Measurements from ENCODE around the gene IL22RA2. TPM values are rescaled to one million over a fixed set of nuclear protein-coding genes. Genes with fewer than 3 reads are reported as not detected.

The IL22RA2 gene
- total and polyA plus RNA-seq, 9 of the 15 experiments (the other 6 are each of a cell fraction or from before 2014, with no cell fraction given) = 0.03 TPM; not detected in 8

- POLR2A ChIA-PET = interaction anchor here (0.7 kb wide), 1 partner anchor 458 kb away, joined by 3 read pairs; no protein-coding TSS in a partner anchor
- DNase-seq (ENCODE audit: extremely low read depth in 1 of 4, low spot score in 3 of 4) (no peak), FAIRE-seq (no peak), ATAC-seq (no peak)
- Histone ChIP-seq H3K9ac (ENCODE audit: insufficient read depth in 1 of 2, low read depth in 2 of 2, low read length in 2 of 2) (no peak overlapping the region), H3K27me3 (ENCODE audit: control insufficient read depth in 2 of 2, insufficient read depth in 2 of 2, low read length in 2 of 2) (no peaks in the 10 kb centered on the region), H3K79me2 (ENCODE audit: control insufficient read depth, insufficient read depth, low read length) (no peaks in the 10 kb centered on the region), H3K27ac (ENCODE audit: extremely low read depth, low read depth, low read length) (no peak overlapping the region), H3K9me3 (replicated peaks; ENCODE audit: control insufficient read depth, insufficient read depth, low read depth, low read length) (no peaks in the 10 kb centered on the region; the same call in 1 of the 2 replicates), H3K4me3 (no peak overlapping the region), H4K20me1 (replicated peaks; ENCODE audit: control insufficient read depth, insufficient read depth, low read length) (no peaks in the 10 kb centered on the region), H3K9me1 (ENCODE audit: control insufficient read depth, insufficient read depth, low read length) (no peaks in the 10 kb centered on the region), H3K4me1 (replicated peaks in 1 of 2; ENCODE audit: control insufficient read depth in 2 of 2, insufficient read depth in 2 of 2, low read length in 2 of 2) (peaks cover 4 to 26% of the 10 kb centered on the region in 2 experiments; a peak in 4 of 5 replicates), H3K4me2 (ENCODE audit: insufficient read depth, low read length) (no peak overlapping the region), H2AFZ (ENCODE audit: low read depth, low read length) (no peak overlapping the region), H3K36me3 (ENCODE audit: control insufficient read depth, insufficient read depth, low read length) (no peaks in the 10 kb centered on the region)
- intact Hi-C loops (cut with micrococcal nuclease) (no loop called here), in situ Hi-C loops (cut with MboI) (no loop called here)
- 6% methylated on average over 1 of the region's 1 CpG for WGBS (ENCODE audit: insufficient coverage, low coverage, missing lambda C conversion rate)
- TF ChIP-seq ASH1L (IDR thresholded peaks at IDR 0.05; ENCODE audit: borderline replicate concordance, low read depth, partially characterized antibody) = no peak
- no peak for TF ChIP-seq ZNF280A (IDR thresholded peaks at IDR 0.05; ENCODE audit: low read depth, partially characterized antibody)
- no peak for TF ChIP-seq ZNF253 (CRISPR knock-in tag; conservative IDR thresholded peaks at IDR 0.05)
- TF ChIP-seq THAP7 (CRISPR knock-in tag; IDR thresholded peaks at IDR 0.05) = no peak
- no peak for TF ChIP-seq VEZF1 (CRISPR knock-in tag; IDR thresholded peaks at IDR 0.05)
- no peak for TF ChIP-seq PHF21A (IDR thresholded peaks at IDR 0.05; ENCODE audit: borderline replicate concordance, low read depth)
- BruUV-seq (replicated peaks) = no TSS peak
- CTCF ChIA-PET (ENCODE audit: low intra/inter-chr PET ratio) = no interaction called here
These were observed 2.4 kb upstream of the IL22RA2 start for GRCh38 chr6:137175868-137176245.

Measured in K562 (cell line).